Measurements from ENCODE around the gene ELOVL1. TPM values are rescaled to one million over a fixed set of nuclear protein-coding genes. Genes with fewer than 3 reads are reported as not detected.

The ELOVL1 gene
- total and polyA plus RNA-seq, 2 of the 13 experiments (the other 11 are each of a cell fraction or from before 2014, with no cell fraction given): 55.2 to 77.4 TPM

GRCh38 chr1:43349594-43350306 lies 18.1 kb downstream of the ELOVL1 start:
- Histone ChIP-seq H3K36me3 (replicated peaks in 1 of 2; ENCODE audit: control insufficient read depth in 1 of 2, insufficient read depth in 2 of 2, low read length in 2 of 2) (no peaks in the 10 kb centered on the region), H3K4me2 (ENCODE audit: low read depth, low read length) (peak overlapping the region; percentile 97), H3K27ac (ENCODE audit: extremely low read length, insufficient read depth, low read length) (peak overlapping the region; percentile 98), H3K79me2 (ENCODE audit: insufficient read depth, low read length) (no peaks in the 10 kb centered on the region), H3K4me1 (ENCODE audit: insufficient read depth, low read length) (peaks cover 59% of the 10 kb centered on the region), H4K20me1 (ENCODE audit: insufficient read depth, low read length) (no peaks in the 10 kb centered on the region), H3K4me3 (replicated peaks in 1 of 3; ENCODE audit: insufficient read depth in 1 of 3, low read depth in 2 of 3, low read length in 3 of 3) (peak overlapping the region; percentile 72 to 88 (median 86)), H2AFZ (ENCODE audit: low read length) (peak overlapping the region; percentile 57), H3K9me3 (ENCODE audit: low read length) (no peaks in the 10 kb centered on the region), H3K27me3 (ENCODE audit: control insufficient read depth in 1 of 2, insufficient read depth in 2 of 2, low read length in 2 of 2) (no peaks in the 10 kb centered on the region; a peak in 1 of 5 replicates), H3K9ac (ENCODE audit: insufficient read depth, low read depth, low read length) (peak overlapping the region; percentile 97)
- WGBS (ENCODE audit: low lambda C conversion rate): 23% methylated on average over 11 of the region's 11 CpGs
- FAIRE-seq (peak; percentile 58), DNase-seq (ENCODE audit: low spot score) (no peak), ATAC-seq (peak; percentile 6; the same call in 2 of the 3 replicates)
- in situ Hi-C loops (cut with HindIII; ENCODE audit: extremely low pct_ligation_motif_present, low pct_unique_long_range_greater_than_20kb): no loop called here
- CTCF ChIA-PET (ENCODE audit: low intra/inter-chr PET ratio, low total read pairs): no interaction called here
- BruUV-seq (replicated peaks): TSS peak; percentile 88
- intact Hi-C loops (cut with micrococcal nuclease; ENCODE audit: unreplicated experiment): loop anchor here (5.0 kb wide), 1 partner anchor 112 kb away; no protein-coding TSS in a partner anchor
- POLR2A ChIA-PET: interaction anchor here (1.9 to 4.1 kb wide), 3 partner anchors 8 to 143 kb away, joined by 4 to 32 read pairs (median 29); partner anchors contain the start of genes CDC20 and ELOVL1
- TF ChIP-seq ZNF292 (CRISPR knock-in tag; IDR thresholded peaks at IDR 0.05; ENCODE audit: borderline replicate concordance, low read depth) (peak; percentile 59; the same call in 1 of the 2 replicates), ARID3A (IDR thresholded peaks at IDR 0.05; ENCODE audit: low read depth, low read length) (0 out of 2 replicates have a peak, but pooled peaks have one; percentile 10), MEF2D (CRISPR knock-in tag; IDR thresholded peaks at IDR 0.05) (0 out of 2 replicates have a peak, but pooled peaks have one; percentile 27), ZNF274 (CRISPR knock-in tag; IDR thresholded peaks at IDR 0.05) (peak; percentile 3; the same call in 1 of the 2 replicates), NAIF1 (CRISPR knock-in tag; IDR thresholded peaks at IDR 0.05; ENCODE audit: borderline replicate concordance) (0 out of 2 replicates have a peak, but pooled peaks have one; percentile 64), LCORL (IDR thresholded peaks at IDR 0.05) (0 out of 2 replicates have a peak, but pooled peaks have one; percentile 24), LCORL (CRISPR knock-in tag; IDR thresholded peaks at IDR 0.05) (0 out of 2 replicates have a peak, but pooled peaks have one; percentile 59), MTA1 (CRISPR knock-in tag; IDR thresholded peaks at IDR 0.05; ENCODE audit: borderline replicate concordance) (0 out of 2 replicates have a peak, but pooled peaks have one; percentile 4), ZNF580 (CRISPR knock-in tag; IDR thresholded peaks at IDR 0.05; ENCODE audit: borderline replicate concordance, low read depth) (no peak), SNAPC2 (CRISPR knock-in tag; IDR thresholded peaks at IDR 0.05) (no peak), ZBTB3 (CRISPR knock-in tag; IDR thresholded peaks at IDR 0.05; ENCODE audit: borderline replicate concordance, low read depth) (no peak), KLF11 (CRISPR knock-in tag; IDR thresholded peaks at IDR 0.05) (no peak), MED1 (CRISPR knock-in tag; IDR thresholded peaks at IDR 0.05) (0 out of 2 replicates have a peak, but pooled peaks have one; percentile 2), GZF1 (CRISPR knock-in tag; IDR thresholded peaks at IDR 0.05) (0 out of 2 replicates have a peak, but pooled peaks have one; percentile 50), POLR2AphosphoS5 (IDR thresholded peaks at IDR 0.05; ENCODE audit: low read depth, low read length) (0 out of 2 replicates have a peak, but pooled peaks have one; percentile 12), ZNF430 (CRISPR knock-in tag; IDR thresholded peaks at IDR 0.05) (0 out of 2 replicates have a peak, but pooled peaks have one; percentile 26), ZHX1 (CRISPR knock-in tag; IDR thresholded peaks at IDR 0.05; ENCODE audit: low read depth) (no peak), FOXJ3 (CRISPR knock-in tag; IDR thresholded peaks at IDR 0.05; ENCODE audit: borderline replicate concordance) (no peak), KMT2B (CRISPR knock-in tag; IDR thresholded peaks at IDR 0.05) (peak; percentile 7; the same call in 1 of the 2 replicates), BORCS8-MEF2B (CRISPR knock-in tag; IDR thresholded peaks at IDR 0.05) (0 out of 2 replicates have a peak, but pooled peaks have one; percentile 17)
